Glutamatergic neuron (in vitro differentiated cells): ENCODE results near the gene TGFBR2. TPM values are rescaled to one million over a fixed set of nuclear protein-coding genes. Genes with fewer than 3 reads are reported as not detected.

Experiments
- DNase-seq: peaks from one replicate; pipeline ENCODE4 v3.0.0; 2022
- H3K27ac Mint-ChIP-seq: one replicate; pipeline ENCODE4 v1.8.0; 2020; ENCODE audit warnings: mild to moderate bottlenecking, mixed read lengths, inconsistent platforms; ENCODE audit not compliant: unreplicated experiment
- H3K27me3 Mint-ChIP-seq: one replicate; pipeline ENCODE4 v1.8.0; 2020; ENCODE audit warnings: mild to moderate bottlenecking, moderate library complexity, mixed read lengths, inconsistent platforms; ENCODE audit not compliant: unreplicated experiment
- H3K36me3 Mint-ChIP-seq: one replicate; pipeline ENCODE4 v1.8.0; 2020; ENCODE audit warnings: mild to moderate bottlenecking, mixed read lengths, inconsistent platforms; ENCODE audit not compliant: unreplicated experiment
- H3K4me1 Mint-ChIP-seq: one replicate; pipeline ENCODE4 v1.8.0; 2020; ENCODE audit warnings: mild to moderate bottlenecking, low read depth, mixed read lengths, inconsistent platforms; ENCODE audit not compliant: unreplicated experiment
- H3K4me3 Mint-ChIP-seq: one replicate; pipeline ENCODE4 v1.8.0; 2020; ENCODE audit warnings: mild to moderate bottlenecking, mixed read lengths, inconsistent platforms; ENCODE audit not compliant: unreplicated experiment
- H3K9me3 Mint-ChIP-seq: one replicate; pipeline ENCODE4 v1.8.0; 2020; ENCODE audit warnings: mild to moderate bottlenecking, moderate library complexity, mixed read lengths, inconsistent platforms; ENCODE audit not compliant: unreplicated experiment
- CTCF ChIP-seq: fragments of 200-600 bp; sonication (generic); IDR thresholded peaks from one replicate; pipeline ENCODE4 v1.5.0; 2021; ENCODE audit not compliant: partially characterized antibody, unreplicated experiment
- total RNA-seq: library from RNA; stranded (reverse); fragmentation: NEBNext Ultra II Directional; extraction: Animal tissue kit (Norgen Biotek cat#: 25700); gene quantifications from one replicate; pipeline ENCODE4 v1.2.1, GENCODE V29; 2021; ENCODE audit not compliant: unreplicated experiment

The TGFBR2 gene
- total RNA-seq, 1 donor from 2014 or later: 0.96 TPM

- no peak for TF ChIP-seq CTCF
- Mint-ChIP-seq H3K27ac (no peak overlapping the region), H3K9me3 (peaks cover 2% of the 10 kb centered on the region), H3K27me3 (no peaks in the 10 kb centered on the region), H3K4me3 (no peak overlapping the region), H3K4me1 (no peaks in the 10 kb centered on the region), H3K36me3 (no peaks in the 10 kb centered on the region)
- no peak for DNase-seq
These were observed 29.5 kb upstream of the TGFBR2 start for GRCh38 chr3:30576946-30577345.

GRCh38 chr3:30577788-30578187, 28.6 kb upstream of the TGFBR2 start:
- Mint-ChIP-seq H3K4me3 (no peak overlapping the region), H3K36me3 (no peaks in the 10 kb centered on the region), H3K27me3 (no peaks in the 10 kb centered on the region), H3K9me3 (peaks cover 2% of the 10 kb centered on the region), H3K4me1 (no peaks in the 10 kb centered on the region), H3K27ac (no peak overlapping the region)
- TF ChIP-seq CTCF: no peak
- no peak for DNase-seq

GRCh38 chr3:30578479-30578878, 27.9 kb upstream of the TGFBR2 start:
- no peak for DNase-seq
- H3K4me3 Mint-ChIP-seq: no peak overlapping the region
- H3K4me1 Mint-ChIP-seq: no peaks in the 10 kb centered on the region
- no peaks in the 10 kb centered on the region for H3K36me3 Mint-ChIP-seq
- peaks cover 2% of the 10 kb centered on the region for H3K9me3 Mint-ChIP-seq
- no peak for TF ChIP-seq CTCF
- H3K27ac Mint-ChIP-seq: no peak overlapping the region
- H3K27me3 Mint-ChIP-seq: no peaks in the 10 kb centered on the region

GRCh38 chr3:30578986-30579579, 27.3 kb upstream of the TGFBR2 start:
- H3K27ac Mint-ChIP-seq: no peak overlapping the region
- H3K27me3 Mint-ChIP-seq: no peaks in the 10 kb centered on the region
- H3K36me3 Mint-ChIP-seq: no peaks in the 10 kb centered on the region
- DNase-seq: no peak
- no peak overlapping the region for H3K4me3 Mint-ChIP-seq
- peaks cover 2% of the 10 kb centered on the region for H3K9me3 Mint-ChIP-seq
- no peaks in the 10 kb centered on the region for H3K4me1 Mint-ChIP-seq
- TF ChIP-seq CTCF: no peak

GRCh38 chr3:30581067-30581585, 25.3 kb upstream of the TGFBR2 start:
- DNase-seq: no peak
- Mint-ChIP-seq H3K4me3 (no peak overlapping the region), H3K4me1 (no peaks in the 10 kb centered on the region), H3K27ac (no peak overlapping the region), H3K36me3 (no peaks in the 10 kb centered on the region), H3K9me3 (peaks cover 2% of the 10 kb centered on the region), H3K27me3 (no peaks in the 10 kb centered on the region)
- no peak for TF ChIP-seq CTCF
